ENCODE data around the gene MFAP4.

Gene MFAP4, protein sequence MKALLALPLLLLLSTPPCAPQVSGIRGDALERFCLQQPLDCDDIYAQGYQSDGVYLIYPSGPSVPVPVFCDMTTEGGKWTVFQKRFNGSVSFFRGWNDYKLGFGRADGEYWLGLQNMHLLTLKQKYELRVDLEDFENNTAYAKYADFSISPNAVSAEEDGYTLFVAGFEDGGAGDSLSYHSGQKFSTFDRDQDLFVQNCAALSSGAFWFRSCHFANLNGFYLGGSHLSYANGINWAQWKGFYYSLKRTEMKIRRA

GRCh38 chr17:19386974-19387920 is at the start of gene MFAP4:
Gene MFAP4, minus strand, starts transcription at chr17:19387190. Its CDS starts 35 bp downstream, at chr17:19387155.
- DNase-seq (ENCODE audit: low read depth): no peak

- DNase-seq (ENCODE audit: low read depth): no peak
Measured at GRCh38 chr17:19433727-19434340, 46.8 kb upstream of the MFAP4 start.

GRCh38 chr17:19433255-19433654 is 46.3 kb upstream of the MFAP4 start:
- DNase-seq (ENCODE audit: low read depth): no peak

GRCh38 chr17:19431691-19432090 is 44.7 kb upstream of the MFAP4 start:
- DNase-seq (ENCODE audit: low read depth): no peak

GRCh38 chr17:19426631-19427030 is 39.6 kb upstream of the MFAP4 start:
- no peak for DNase-seq (ENCODE audit: low read depth)

- no peak for DNase-seq (ENCODE audit: low read depth)
Measured at GRCh38 chr17:19424934-19425868, 38.2 kb upstream of the MFAP4 start.

DNA sequence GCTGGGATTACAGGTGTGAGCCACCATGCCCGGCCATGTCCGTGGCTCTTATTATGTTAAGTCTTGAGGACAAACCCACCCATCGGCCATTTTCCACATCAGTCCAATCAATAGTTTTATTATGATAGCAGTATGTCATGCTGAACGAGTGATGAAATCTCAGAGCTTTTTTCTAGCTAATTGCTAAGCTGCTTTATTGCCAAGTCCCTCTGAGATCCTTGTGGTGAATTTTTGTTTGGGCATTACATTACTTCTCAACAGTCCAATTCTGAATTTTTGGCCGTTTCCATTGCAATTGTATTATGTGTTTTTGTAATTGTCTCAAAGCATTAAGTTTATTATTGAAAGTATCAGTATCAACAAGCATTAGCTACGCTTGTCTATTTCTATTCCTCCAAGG is 34.9 kb upstream of the MFAP4 start:
- no peak for DNase-seq (ENCODE audit: low read depth)

- DNase-seq (ENCODE audit: low read depth): no peak
Measured at GRCh38 chr17:19421219-19421618, 34.2 kb upstream of the MFAP4 start.

GRCh38 chr17:19418251-19418992 is 31.4 kb upstream of the MFAP4 start:
- peak; percentile 18 for DNase-seq (ENCODE audit: low read depth)

DNA sequence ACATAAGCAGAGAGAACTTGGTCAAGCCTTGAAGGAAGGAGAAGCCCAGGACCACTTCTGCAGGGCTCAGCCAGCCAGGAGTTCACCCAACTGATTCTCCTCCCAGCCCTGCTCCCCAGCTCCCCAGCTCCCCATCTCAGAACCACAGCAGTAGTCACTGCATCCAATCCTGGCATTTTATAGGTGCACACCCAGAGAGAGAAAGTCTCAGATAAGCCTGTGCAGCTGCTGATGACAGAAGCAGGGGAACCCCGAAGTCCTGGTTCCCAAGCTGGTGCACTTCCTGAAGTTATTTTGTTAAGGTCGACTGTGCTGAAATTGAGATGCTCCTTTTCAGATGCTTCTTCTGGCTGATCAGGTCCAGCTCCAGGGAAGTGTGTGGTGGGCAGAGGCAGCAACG is 30.6 kb upstream of the MFAP4 start:
- DNase-seq (ENCODE audit: low read depth): no peak

- DNase-seq (ENCODE audit: low read depth): no peak
Measured at GRCh38 chr17:19415806-19416775, 29.1 kb upstream of the MFAP4 start.

GRCh38 chr17:19415311-19415710 is 28.3 kb upstream of the MFAP4 start:
- no peak for DNase-seq (ENCODE audit: low read depth)

GRCh38 chr17:19414396-19415280 is 27.6 kb upstream of the MFAP4 start:
- no peak for DNase-seq (ENCODE audit: low read depth)

GRCh38 chr17:19413761-19414160 is 26.8 kb upstream of the MFAP4 start:
- DNase-seq (ENCODE audit: low read depth): no peak

GRCh38 chr17:19412984-19413383 is 26.0 kb upstream of the MFAP4 start:
- DNase-seq (ENCODE audit: low read depth): no peak

- no peak for DNase-seq (ENCODE audit: low read depth)
Measured at GRCh38 chr17:19412510-19412909, 25.5 kb upstream of the MFAP4 start.

- no peak for DNase-seq (ENCODE audit: low read depth)
Measured at GRCh38 chr17:19411631-19412030, 24.6 kb upstream of the MFAP4 start.

- DNase-seq (ENCODE audit: low read depth): no peak
Measured at GRCh38 chr17:19410875-19411620, 24.1 kb upstream of the MFAP4 start, which contains the start of gene RNF112. Gene RNF112, plus strand, starts transcription at chr17:19411232. Its CDS starts 177 bp downstream, at chr17:19411409.
